Putamen (tissue), 1 donor: ENCODE results near the gene ATP5MC2.
"Not testable (repeated sequence)": the region's sequence is repeated elsewhere in the genome, so short reads cannot be mapped to it uniquely, and the experiment has no call there.

Source experiments
- DNase-seq: peaks from one replicate; pipeline ENCODE4 v3.0.0-alpha.2; 2016; ENCODE audit warnings: low spot score

ATP5MC2 gene

DNA sequence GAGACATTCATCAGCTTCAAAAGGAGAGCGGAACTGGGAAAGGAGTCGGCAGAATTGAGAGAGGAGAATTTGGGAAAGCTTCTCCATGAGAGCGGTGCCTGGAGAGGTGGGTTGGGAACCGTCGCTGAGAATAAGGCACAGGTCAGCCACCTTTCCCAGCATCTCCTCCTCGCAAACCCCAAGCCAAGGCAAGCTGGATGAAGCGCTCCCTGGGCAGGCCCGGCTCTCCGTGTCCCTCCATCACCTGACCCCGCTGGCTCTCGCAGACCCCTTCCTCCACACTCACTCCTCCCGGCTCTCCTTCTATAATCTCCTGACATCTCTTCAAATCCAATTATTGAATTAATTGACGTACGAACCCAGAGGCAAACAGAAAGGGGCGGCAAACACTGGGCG is 18.9 kb upstream of the ATP5MC2 start:
- no peak for DNase-seq

DNA sequence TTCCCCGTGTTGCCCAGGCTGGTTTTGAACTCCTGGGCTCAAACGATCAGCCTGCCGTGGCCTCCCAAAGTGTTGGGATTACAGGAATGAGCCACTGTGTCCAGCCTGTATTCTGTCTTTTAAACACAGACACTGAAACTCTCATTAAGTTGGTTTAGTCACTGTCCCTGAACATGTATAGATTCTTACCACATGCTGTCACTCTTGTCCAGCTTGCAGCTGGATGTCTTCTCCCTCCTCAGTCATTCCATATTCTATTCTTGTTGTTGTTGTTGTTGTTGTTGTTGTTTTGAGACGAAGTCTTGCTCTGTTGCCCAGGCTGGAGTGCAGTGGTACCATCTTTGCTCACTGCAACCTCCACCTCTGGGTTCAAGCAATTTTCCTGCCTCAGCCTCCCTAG is 12.3 kb upstream of the ATP5MC2 start:
- no peak for DNase-seq

DNA sequence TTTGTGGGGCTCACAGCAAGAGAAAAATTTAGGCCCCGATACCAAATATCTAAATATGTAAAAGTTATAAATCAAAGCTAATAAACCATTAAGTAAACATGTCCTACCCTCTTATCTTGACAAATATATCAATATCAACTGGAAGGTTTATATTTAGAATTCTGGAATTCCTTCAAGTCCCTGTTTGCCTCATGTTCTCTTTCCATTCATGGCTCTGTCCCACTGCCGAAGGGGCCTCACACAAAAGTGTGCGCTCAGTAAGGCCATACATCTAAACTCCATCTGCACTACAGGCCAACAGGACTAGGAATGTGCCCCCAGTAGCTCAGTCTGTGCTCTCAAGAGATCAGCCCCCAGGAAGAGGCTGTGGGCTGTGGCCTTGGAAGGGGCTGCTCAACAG is 10.6 kb upstream of the ATP5MC2 start:
- DNase-seq = no peak

DNA sequence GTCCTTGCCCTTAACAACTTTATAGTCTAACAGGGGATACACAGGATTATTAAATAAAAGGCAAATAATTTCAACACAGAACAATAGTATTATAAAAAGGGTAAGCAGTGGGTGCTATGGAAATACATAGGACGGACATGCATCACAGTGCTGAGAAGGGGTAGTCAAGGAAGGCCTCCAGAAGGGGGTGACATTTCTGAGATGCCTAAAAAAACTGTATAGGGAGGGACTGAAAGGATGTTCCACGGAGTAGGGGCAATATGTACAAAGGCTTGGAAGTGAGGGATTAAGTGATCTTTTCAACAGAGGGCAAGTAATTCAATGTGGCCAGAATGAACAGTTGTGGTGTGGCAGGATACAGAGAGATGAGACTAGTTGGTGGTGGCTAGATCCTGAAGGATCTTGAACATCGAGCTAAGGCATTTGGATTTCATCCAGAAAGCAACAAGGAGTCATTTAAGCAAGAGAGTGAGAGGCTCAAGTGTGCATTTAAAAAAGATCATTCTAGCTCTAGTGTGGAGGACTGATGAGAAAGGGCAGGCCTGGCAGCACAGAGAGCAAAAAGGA is 8.9 kb upstream of the ATP5MC2 start:
- DNase-seq = no peak

DNA sequence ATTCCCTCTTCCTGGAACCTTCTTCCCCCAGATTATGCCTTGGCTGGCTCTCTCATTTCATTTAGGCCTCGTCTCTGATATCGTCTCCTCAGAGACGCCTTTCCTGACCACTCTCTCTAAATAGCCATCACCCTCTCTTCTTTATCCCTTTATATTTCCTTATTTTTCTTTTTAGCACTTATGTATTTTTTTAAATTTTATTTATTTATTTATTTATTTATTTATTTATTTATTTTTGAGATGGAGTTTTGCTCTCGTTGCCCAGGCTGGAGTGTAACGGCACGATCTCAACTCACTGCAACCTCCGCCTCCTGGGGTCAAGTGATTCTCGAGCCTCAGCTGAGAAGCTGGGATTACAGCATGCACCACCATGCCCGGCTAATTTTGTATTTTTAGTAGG is 8.1 kb upstream of the ATP5MC2 start:
- DNase-seq = no peak

DNA sequence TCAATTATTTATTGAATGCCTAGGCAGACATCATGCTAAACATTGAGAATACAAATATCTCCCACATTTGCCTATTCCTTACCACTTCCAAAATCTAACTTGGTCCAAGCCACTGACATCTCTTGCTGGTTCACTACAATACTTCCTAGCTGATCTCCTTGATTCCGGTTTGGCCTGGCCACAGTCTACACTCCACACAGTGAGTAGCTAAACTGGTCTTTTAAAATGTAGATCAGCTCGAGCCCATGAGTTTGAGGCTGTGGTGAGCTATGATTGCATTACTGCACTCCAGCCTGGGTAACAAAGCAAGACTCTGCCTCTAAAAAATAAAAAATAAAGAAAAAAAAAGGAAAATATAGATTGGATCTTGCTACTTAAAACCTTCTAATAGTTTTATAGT is 7.6 kb upstream of the ATP5MC2 start:
- DNase-seq = no peak

DNA sequence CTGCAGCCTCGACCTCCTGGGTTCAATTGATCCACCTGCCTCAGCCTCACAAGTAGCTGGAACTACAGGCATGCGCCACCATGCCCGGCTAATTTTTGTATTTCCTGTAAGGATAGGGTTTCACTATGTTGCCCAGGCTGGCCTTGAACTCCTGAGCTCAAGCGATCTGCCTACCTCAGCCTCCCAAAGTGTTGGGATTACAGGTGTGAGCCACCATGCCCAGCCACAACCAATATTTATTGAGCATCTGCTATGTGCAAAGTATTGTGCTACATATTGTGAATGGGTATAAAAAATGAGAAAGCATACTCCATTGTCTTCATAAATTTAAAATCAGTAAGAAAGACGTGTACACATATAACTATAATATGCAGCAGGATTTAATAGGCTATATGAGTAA is 4.2 kb upstream of the ATP5MC2 start:
- DNase-seq = not testable (repeated sequence)

DNA sequence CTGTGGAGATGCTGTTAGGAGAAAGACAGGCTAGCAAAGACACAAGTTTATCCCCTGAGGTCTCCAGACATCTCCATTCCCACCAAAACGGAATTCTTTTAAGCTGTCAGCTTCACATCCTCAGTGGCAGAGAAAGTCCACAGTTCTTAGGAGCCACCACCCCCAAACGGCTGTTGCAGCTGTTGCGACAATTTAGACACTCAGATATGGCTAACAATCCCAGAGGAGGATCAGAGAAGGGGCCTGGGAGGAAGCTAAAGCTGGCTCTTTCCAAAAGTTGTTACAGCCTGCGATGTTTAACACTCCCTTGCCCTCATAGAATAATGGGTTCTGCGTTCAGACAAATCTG is 1.9 kb upstream of the ATP5MC2 start:
- peak; percentile 59 for DNase-seq

DNA sequence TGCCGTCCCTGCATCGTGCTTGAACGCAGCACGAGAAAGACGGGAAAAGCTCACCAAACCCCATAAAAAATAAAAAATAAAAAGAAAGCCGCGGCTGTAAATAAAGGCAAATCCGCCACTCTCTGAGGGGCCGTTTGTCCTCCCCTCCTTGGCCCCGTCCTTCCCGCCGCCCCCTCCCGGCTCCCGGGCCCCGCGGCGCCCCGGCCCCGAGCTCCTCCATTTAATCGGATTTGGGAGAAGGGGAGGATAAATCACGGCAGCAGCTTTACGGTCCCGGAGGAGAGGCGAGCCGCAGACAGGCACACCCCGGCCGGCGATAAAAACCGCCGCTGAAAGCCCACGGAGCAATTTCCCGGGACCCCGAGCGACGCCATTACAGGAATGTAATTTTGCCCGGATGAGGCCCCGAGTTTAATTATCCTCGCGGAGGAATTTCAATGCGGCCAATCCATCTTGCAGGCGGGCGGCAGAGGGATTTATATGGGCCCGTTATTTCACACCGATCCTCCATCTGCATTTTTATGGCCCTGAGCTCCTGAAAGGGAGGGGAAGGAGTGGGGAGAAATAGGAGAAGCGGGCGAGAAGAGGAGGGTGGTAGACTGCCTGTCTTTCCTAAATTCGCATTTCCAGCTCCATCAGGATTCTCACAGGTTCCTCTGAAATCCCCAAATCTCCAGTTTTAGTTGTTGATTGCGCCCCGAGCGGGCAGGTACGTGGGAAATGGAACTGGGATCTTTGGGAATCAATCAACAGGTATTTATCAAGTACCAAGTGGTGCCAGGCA is 1.3 kb upstream of the ATP5MC2 start:
- no peak for DNase-seq

DNA sequence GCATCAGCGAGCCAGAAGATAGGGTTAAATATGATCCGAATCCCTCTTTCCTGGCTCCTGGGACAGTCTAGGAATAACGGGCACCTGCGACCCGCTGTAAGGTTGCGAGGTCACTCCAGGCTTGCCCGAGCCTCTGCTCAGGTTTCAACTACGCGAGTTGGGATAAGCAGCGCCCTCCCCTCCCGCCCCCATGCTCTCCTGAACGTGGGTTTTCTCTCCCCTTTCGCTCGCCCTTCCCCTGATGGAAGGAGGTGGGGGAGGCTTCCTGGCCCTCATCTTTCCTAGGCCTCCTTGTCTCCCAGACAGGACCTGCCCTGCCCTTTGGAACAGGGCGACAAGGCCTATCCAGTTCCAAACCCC is 753 bp upstream of the ATP5MC2 start:
- peak; percentile 69 for DNase-seq

DNA sequence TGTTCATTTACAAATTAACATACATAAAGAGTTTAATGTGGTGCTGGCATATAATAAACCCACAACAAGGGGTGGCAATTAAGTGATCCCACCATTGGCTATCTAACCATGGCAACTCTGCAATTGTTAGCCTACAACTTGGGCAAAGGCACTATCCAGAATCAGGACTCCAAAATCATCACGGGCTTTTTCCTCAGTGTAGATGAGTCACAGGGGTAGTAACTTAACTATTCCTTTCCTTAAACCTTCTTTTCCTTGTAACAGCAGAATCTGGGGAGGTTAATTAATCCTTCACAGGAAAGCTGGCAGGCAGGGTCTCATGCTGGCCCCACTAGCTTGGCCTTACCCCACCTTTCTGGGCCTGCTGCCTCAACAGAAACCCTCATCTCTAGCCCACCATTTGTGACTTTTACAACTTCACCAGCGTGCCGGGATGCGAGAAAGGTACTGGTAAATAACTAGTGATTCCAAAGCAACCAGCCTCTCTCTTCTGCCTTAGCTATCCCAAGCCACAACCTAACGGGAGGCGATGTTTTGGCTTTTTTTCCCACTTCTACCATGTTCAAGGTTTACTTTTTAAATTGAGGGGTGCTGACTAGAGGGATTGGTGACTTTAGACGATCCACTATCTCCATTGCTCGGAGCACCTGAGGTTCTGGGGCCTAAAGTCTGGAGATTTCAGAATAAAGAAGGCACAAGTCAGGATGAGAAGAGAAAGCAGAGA is 744 bp downstream of the ATP5MC2 start:
- DNase-seq = no peak

DNA sequence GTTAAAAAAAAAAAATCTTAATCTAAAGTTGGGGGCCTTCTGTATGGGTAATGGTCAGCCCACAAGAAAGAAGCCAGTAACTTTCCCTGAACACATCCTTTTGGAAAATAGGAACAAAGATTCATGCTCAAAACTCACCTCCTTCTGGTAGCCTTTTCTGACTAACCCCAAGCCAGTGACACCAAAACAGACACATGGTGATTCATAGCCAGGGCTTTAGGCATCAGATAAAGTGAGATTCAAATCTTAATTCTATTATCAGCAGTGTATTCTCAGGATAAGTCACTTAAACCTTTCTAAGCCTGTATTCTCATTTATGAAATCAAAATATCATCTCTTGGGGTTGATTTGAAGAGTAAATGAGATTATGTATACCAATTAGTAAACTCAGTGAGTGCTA is 4.9 kb downstream of the ATP5MC2 start:
- no peak for DNase-seq

DNA sequence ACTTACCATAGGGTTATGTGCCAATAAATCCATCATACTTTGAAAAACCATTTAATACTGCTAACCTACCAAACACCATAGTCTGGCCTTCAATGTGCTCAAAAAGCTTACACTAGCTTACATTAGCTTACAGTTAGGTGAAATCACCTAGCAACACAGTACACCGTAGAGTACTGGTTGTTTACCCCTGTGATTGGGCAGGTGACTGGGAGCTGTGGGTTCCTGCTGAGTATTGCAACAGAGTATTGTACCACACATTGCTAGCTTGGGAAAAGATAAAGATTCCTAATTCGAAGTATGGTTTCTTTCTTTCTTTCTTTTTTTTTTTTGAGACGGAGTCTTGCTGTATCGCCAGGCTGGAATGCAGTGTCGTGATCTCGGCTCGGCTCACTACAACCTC is 5.6 kb downstream of the ATP5MC2 start:
- DNase-seq = no peak

DNA sequence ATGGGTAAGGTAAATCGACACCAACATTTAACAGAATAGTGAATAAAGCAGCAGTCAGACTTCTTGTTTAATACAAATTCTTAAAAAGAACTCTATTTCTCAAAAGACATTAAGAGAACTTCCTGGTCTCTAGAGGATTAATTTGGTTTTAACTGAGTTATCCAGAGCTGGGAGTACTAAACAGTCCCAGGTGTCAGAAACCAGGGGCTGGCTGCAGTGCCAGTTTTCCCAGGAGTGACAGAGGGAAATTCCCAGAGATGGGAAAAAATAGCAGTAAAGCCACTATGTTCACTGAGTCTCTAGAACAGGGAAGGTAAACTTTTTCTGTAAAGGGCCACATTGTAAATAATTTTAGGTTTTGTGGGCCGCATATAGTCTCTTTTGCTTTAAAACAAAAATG is 8.8 kb downstream of the ATP5MC2 start:
- DNase-seq = no peak

DNA sequence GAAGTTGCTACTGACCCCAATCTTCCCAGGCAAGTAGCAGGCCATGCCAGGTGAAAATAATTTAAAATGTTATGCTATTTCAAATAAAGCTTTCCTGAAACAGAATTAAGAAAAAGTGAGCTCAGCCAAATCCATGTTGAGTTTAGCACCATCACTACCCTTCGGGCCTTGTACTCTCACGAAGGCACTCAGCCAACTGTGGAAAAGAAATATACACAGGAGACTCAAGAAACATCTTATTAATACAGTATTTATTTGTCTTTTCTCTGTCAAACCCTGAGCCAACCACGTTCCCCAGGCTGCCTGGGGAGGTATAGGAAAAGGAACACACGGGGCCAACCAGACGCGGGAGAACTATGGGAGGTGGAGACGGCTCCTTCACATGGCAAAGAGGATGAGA is 10.9 kb downstream of the ATP5MC2 start:
- no peak for DNase-seq

DNA sequence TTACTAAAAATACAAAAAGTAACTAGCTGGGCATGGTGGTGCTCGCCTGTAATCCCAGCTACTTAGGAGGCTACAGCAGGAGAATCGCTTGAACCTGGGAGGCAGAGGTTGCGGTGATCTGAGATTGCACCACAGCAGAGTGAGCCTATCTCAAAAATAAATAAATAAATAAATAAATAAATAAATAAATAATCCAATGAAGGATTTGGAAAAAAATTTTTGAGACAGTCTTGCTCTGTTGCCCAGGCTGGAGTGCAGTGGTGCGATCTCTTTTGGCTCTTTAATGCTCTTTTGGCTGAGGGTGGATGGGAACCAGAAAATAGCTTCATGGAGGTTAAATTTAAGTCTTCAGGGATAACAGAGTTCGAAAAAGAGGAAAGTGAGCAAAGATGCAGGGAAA is 11.7 kb downstream of the ATP5MC2 start:
- DNase-seq = no peak

DNA sequence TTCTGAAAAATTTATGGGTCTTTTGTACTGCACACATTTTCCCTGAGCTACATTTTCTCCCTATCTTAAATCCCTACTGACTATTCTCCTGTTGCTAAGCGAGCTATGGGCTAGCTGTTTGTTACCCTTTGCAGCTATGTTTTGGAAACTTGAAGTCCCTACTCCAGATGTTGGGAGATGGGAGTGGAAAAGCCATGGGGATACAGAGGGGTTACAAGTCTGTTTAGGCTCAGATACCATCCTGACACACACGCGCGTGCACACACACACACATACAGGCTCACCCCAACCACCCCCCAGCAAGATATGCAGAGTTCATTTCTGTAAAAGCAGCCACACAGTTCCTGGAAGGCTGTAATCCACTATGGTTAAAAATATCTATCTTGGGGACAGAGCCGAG is 15.8 kb downstream of the ATP5MC2 start:
- peak; percentile 8 for DNase-seq

DNA sequence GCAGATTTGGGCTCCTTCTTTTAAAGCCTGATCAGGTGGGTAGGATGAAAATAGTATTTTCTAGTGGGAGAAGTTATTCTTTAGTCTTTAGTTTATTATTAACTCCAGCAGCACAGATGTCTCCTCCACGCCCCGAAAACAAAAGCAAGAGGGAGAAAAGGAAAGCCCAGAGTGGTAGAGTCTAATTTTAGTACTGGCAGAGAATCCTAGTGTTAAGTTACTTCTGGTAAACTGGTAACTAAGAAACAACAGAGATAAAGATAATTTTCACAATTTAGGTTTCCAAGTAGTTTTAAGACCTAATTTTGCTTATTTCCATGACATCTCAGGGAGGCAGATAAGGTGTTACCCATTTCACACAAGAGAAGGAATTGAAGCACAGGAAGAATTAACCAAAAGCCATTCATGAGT is 16.3 kb downstream of the ATP5MC2 start:
- DNase-seq = no peak

DNA sequence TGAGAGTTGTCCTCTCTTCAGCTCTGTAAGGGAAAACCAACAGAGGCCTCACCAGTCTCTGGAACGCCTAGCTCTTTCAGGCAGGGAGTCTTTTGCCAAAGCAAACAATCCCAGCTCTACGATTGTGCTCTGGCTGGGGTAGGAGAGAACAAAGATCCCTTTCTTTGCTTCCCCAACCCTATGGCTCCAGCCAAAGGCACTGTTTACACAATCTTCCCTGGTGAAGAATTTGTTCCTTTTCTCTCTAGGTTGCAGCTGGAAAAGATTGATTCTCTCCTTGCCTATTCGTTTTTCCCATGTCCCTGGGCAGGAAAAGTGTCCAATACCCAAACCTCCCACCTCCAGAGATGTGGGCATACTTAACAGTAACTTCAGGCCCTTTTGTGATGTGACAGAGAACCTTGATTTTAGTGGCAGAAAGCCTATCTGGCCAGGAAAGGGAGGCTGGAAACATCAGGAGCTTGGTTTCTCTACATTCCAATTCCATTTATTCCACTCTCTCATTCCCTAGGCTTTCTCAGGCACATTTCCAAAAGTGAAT is 16.8 kb downstream of the ATP5MC2 start:
- peak; percentile 93 for DNase-seq

DNA sequence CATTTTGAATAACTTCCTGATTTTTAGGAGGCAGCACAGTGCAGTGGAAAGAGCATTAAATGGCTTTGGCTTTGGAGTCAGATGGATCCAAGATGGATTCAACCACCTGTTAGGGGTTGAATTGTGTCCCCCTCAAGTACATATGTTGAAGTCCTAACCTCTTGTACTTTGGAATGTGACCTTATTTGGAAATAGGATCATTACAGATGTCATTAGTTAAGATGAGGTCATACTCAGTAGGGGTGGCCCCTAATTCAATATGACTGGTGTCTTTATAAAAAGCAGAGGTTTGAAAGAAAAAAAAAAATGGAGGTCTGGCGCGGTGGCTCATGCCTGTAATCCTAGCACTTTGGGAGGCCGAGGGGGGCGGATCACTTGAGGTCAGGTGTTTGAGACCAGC is 18.8 kb downstream of the ATP5MC2 start:
- no peak for DNase-seq

DNA sequence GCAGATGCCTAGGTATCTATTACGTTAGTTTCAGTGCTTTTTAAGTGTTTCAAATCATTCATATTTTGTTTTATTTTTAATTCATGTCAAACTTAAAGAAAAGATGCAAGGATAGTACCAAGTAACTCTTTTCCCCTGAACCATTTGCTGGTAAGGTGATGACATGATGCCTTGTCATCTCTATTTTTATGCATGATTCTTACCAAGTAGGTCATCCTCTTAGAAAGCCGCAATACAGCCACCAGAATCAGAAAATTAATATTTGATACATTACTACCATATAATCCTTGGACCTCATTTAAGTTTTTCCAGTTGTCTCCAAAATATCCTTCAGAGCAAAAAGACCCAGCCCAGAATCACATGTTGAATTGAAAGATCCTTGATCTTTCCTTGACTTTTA is 22.3 kb downstream of the ATP5MC2 start:
- DNase-seq = no peak

DNA sequence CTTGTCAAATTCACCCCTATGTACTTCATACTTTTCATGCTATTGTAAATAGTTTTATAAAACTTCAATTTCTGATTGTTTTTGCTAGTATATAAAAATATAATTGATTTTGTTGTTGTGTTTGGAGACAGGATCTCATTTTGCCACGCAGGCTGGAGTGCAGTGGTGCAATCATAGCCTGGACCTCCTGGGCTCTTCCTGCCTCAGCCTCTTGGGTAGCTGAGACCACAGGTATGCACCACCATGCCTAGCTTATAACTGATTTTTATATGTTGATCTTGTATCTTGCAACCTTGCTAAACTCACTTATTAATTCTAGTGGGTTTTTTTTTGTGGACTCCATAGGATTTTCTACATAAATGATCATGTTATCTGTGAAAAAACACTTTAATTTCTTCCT is 23.5 kb downstream of the ATP5MC2 start:
- DNase-seq = no peak

DNA sequence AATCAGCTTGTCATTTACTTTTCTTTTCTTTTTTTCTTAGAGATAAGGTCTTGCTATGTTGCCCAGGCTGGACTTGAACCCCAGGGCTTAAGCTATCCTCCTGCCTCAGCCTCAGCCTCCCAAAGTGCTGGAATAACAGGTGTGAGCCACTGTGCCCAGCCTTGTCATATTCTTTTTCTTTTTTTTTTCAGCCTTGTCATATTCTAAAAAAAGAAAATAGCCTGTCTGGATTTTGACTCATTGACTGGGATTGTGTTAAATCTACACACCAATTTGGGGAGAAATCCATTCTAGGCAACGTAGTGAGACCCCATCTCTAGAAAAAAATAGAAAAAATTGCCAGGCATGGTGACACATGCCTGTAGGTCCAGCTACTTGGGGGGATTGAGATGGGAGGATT is 24.1 kb downstream of the ATP5MC2 start:
- DNase-seq = no peak
